ENCODE measurements around the gene DNAH17.

Gene DNAH17

GRCh38 chr17:78390241-78391050 is 186.8 kb downstream of the DNAH17 start (continued):
- TF ChIP-seq, protein P1, sequence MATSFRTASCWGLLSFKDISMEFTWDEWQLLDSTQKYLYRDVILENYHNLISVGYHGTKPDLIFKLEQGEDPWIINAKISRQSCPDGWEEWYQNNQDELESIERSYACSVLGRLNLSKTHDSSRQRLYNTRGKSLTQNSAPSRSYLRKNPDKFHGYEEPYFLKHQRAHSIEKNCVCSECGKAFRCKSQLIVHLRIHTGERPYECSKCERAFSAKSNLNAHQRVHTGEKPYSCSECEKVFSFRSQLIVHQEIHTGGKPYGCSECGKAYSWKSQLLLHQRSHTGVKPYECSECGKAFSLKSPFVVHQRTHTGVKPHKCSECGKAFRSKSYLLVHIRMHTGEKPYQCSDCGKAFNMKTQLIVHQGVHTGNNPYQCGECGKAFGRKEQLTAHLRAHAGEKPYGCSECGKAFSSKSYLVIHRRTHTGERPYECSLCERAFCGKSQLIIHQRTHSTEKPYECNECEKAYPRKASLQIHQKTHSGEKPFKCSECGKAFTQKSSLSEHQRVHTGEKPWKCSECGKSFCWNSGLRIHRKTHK (tag by site-specific recombination; IDR thresholded peaks at IDR 0.05), result no peak
- no peak for TF ChIP-seq ZNF324 (tag by site-specific recombination; IDR thresholded peaks at IDR 0.05)
- no peak for TF ChIP-seq GFI1B (tag by site-specific recombination; IDR thresholded peaks at IDR 0.05)
- TF ChIP-seq, protein P2, sequence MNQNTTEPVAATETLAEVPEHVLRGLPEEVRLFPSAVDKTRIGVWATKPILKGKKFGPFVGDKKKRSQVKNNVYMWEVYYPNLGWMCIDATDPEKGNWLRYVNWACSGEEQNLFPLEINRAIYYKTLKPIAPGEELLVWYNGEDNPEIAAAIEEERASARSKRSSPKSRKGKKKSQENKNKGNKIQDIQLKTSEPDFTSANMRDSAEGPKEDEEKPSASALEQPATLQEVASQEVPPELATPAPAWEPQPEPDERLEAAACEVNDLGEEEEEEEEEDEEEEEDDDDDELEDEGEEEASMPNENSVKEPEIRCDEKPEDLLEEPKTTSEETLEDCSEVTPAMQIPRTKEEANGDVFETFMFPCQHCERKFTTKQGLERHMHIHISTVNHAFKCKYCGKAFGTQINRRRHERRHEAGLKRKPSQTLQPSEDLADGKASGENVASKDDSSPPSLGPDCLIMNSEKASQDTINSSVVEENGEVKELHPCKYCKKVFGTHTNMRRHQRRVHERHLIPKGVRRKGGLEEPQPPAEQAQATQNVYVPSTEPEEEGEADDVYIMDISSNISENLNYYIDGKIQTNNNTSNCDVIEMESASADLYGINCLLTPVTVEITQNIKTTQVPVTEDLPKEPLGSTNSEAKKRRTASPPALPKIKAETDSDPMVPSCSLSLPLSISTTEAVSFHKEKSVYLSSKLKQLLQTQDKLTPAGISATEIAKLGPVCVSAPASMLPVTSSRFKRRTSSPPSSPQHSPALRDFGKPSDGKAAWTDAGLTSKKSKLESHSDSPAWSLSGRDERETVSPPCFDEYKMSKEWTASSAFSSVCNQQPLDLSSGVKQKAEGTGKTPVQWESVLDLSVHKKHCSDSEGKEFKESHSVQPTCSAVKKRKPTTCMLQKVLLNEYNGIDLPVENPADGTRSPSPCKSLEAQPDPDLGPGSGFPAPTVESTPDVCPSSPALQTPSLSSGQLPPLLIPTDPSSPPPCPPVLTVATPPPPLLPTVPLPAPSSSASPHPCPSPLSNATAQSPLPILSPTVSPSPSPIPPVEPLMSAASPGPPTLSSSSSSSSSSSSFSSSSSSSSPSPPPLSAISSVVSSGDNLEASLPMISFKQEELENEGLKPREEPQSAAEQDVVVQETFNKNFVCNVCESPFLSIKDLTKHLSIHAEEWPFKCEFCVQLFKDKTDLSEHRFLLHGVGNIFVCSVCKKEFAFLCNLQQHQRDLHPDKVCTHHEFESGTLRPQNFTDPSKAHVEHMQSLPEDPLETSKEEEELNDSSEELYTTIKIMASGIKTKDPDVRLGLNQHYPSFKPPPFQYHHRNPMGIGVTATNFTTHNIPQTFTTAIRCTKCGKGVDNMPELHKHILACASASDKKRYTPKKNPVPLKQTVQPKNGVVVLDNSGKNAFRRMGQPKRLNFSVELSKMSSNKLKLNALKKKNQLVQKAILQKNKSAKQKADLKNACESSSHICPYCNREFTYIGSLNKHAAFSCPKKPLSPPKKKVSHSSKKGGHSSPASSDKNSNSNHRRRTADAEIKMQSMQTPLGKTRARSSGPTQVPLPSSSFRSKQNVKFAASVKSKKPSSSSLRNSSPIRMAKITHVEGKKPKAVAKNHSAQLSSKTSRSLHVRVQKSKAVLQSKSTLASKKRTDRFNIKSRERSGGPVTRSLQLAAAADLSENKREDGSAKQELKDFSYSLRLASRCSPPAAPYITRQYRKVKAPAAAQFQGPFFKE (tag by site-specific recombination; IDR thresholded peaks at IDR 0.05; ENCODE audit: borderline replicate concordance), result no peak
- no peak for TF ChIP-seq ZNF658 (tag by site-specific recombination; IDR thresholded peaks at IDR 0.05)
- no peak for TF ChIP-seq ZNF501 (tag by site-specific recombination; IDR thresholded peaks at IDR 0.05)
- TF ChIP-seq GLIS2 (tag by site-specific recombination; IDR thresholded peaks at IDR 0.05), result no peak
- no peak for TF ChIP-seq ZBTB1 (tag by site-specific recombination; IDR thresholded peaks at IDR 0.05)
- TF ChIP-seq SP7 (tag by site-specific recombination; IDR thresholded peaks at IDR 0.05), result no peak; the same call in 1 of the 2 replicates
- TF ChIP-seq ZNF768 (tag by site-specific recombination; IDR thresholded peaks at IDR 0.05), result no peak
- TF ChIP-seq ZNF624 (tag by site-specific recombination; IDR thresholded peaks at IDR 0.05), result no peak
- no peak for TF ChIP-seq ZNF639 (tag by site-specific recombination; IDR thresholded peaks at IDR 0.05)
- TF ChIP-seq ZNF473 (tag by site-specific recombination; IDR thresholded peaks at IDR 0.05), result no peak
- no peak for TF ChIP-seq WT1 (tag by site-specific recombination; IDR thresholded peaks at IDR 0.05)
- TF ChIP-seq, protein P3, sequence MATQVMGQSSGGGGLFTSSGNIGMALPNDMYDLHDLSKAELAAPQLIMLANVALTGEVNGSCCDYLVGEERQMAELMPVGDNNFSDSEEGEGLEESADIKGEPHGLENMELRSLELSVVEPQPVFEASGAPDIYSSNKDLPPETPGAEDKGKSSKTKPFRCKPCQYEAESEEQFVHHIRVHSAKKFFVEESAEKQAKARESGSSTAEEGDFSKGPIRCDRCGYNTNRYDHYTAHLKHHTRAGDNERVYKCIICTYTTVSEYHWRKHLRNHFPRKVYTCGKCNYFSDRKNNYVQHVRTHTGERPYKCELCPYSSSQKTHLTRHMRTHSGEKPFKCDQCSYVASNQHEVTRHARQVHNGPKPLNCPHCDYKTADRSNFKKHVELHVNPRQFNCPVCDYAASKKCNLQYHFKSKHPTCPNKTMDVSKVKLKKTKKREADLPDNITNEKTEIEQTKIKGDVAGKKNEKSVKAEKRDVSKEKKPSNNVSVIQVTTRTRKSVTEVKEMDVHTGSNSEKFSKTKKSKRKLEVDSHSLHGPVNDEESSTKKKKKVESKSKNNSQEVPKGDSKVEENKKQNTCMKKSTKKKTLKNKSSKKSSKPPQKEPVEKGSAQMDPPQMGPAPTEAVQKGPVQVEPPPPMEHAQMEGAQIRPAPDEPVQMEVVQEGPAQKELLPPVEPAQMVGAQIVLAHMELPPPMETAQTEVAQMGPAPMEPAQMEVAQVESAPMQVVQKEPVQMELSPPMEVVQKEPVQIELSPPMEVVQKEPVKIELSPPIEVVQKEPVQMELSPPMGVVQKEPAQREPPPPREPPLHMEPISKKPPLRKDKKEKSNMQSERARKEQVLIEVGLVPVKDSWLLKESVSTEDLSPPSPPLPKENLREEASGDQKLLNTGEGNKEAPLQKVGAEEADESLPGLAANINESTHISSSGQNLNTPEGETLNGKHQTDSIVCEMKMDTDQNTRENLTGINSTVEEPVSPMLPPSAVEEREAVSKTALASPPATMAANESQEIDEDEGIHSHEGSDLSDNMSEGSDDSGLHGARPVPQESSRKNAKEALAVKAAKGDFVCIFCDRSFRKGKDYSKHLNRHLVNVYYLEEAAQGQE (tag by site-specific recombination; IDR thresholded peaks at IDR 0.05), result no peak
- no peak for TF ChIP-seq ZBTB20 (tag by site-specific recombination; IDR thresholded peaks at IDR 0.05)
- TF ChIP-seq BCL6B (tag by site-specific recombination; IDR thresholded peaks at IDR 0.05), result no peak
- TF ChIP-seq ZNF174 (tag by site-specific recombination; IDR thresholded peaks at IDR 0.05), result no peak
- TF ChIP-seq GLIS1 (tag by site-specific recombination; IDR thresholded peaks at IDR 0.05), result peak; percentile 27; the same call in 1 of the 2 replicates
- no peak for TF ChIP-seq ZFP69B (tag by site-specific recombination; IDR thresholded peaks at IDR 0.05)
- TF ChIP-seq ZNF155 (tag by site-specific recombination; IDR thresholded peaks at IDR 0.05), result no peak
- no peak for TF ChIP-seq ZNF560 (tag by site-specific recombination; IDR thresholded peaks at IDR 0.05; ENCODE audit: borderline replicate concordance)
- TF ChIP-seq ZNF398 (tag by site-specific recombination; IDR thresholded peaks at IDR 0.05), result no peak
- no peak for TF ChIP-seq SCRT2 (tag by site-specific recombination; IDR thresholded peaks at IDR 0.05)
- TF ChIP-seq ZNF138 (tag by site-specific recombination; IDR thresholded peaks at IDR 0.05; ENCODE audit: borderline replicate concordance), result no peak

Data from HEK293 (cell line).